ENCODE measurements around the gene ADAMTS12. TPM values are rescaled to one million over a fixed set of nuclear protein-coding genes. Genes with fewer than 3 reads are reported as not detected.

Gene ADAMTS12
- total RNA-seq, 1 experiment from 2014 or later, result 6.2 TPM

GRCh38 chr5:33827885-33828284 lies 63.9 kb downstream of the ADAMTS12 start:
- Histone ChIP-seq H2AFZ (ENCODE audit: low read length) (no peak overlapping the region), H4K91ac (ENCODE audit: insufficient read length, low read depth, low read length) (no peak overlapping the region), H3K4ac (ENCODE audit: low read depth, low read length) (no peak overlapping the region), H3K79me1 (ENCODE audit: insufficient read depth, low read depth, low read length, poor library complexity, severe bottlenecking) (no peaks in the 10 kb centered on the region), H3K27me3 (ENCODE audit: insufficient read depth, low read length) (no peaks in the 10 kb centered on the region), H3K4me2 (ENCODE audit: insufficient read depth, insufficient read length, low read length) (no peak overlapping the region), H2AK5ac (ENCODE audit: insufficient read length, low read length) (no peak overlapping the region), H3K9ac (ENCODE audit: extremely low read depth, insufficient read length, low read length) (no peak overlapping the region), H3K14ac (ENCODE audit: insufficient read depth, low read length) (no peak overlapping the region), H3K27ac (ENCODE audit: insufficient read length, low read depth, low read length) (no peak overlapping the region), H2BK5ac (ENCODE audit: insufficient read length, low read length) (no peak overlapping the region), H4K8ac (replicated peaks; ENCODE audit: insufficient read length, low read depth, low read length) (no peak overlapping the region), H3K9me3 (ENCODE audit: control insufficient read depth, low read depth, low read length) (no peaks in the 10 kb centered on the region), H3K4me1 (ENCODE audit: insufficient read depth, low read length) (peaks cover 5% of the 10 kb centered on the region), H3K18ac (ENCODE audit: insufficient read length, low read depth, low read length) (no peak overlapping the region), H2BK20ac (ENCODE audit: low read depth, low read length, poor library complexity, severe bottlenecking) (no peak overlapping the region), H3K79me2 (ENCODE audit: insufficient read depth, low read length) (no peaks in the 10 kb centered on the region), H2BK12ac (ENCODE audit: insufficient read length, low read depth, low read length) (no peak overlapping the region), H4K20me1 (ENCODE audit: control insufficient read depth, insufficient read depth, insufficient read length) (no peaks in the 10 kb centered on the region), H3K56ac (ENCODE audit: insufficient read length, low read depth, low read length) (no peak overlapping the region), H3K23me2 (ENCODE audit: insufficient read length, low read depth, low read length, poor library complexity, severe bottlenecking) (no peaks in the 10 kb centered on the region), H2BK120ac (ENCODE audit: low read depth, low read length, poor library complexity, severe bottlenecking) (no peak overlapping the region), H2BK15ac (ENCODE audit: low read depth, low read length) (no peak overlapping the region), H3K23ac (ENCODE audit: insufficient read length, low read depth, low read length) (no peak overlapping the region), H3T11ph (ENCODE audit: low read length) (no peak overlapping the region), H4K5ac (ENCODE audit: insufficient read length, low read depth, low read length) (no peak overlapping the region)
- no peak for DNase-seq
- H3K4me3 Mint-ChIP-seq, result no peak overlapping the region
- WGBS (ENCODE audit: extremely low coverage, insufficient read length, low lambda C conversion rate), result no CpG with 5 or more reads among the region's 1 CpG
- TF ChIP-seq, protein P1, sequence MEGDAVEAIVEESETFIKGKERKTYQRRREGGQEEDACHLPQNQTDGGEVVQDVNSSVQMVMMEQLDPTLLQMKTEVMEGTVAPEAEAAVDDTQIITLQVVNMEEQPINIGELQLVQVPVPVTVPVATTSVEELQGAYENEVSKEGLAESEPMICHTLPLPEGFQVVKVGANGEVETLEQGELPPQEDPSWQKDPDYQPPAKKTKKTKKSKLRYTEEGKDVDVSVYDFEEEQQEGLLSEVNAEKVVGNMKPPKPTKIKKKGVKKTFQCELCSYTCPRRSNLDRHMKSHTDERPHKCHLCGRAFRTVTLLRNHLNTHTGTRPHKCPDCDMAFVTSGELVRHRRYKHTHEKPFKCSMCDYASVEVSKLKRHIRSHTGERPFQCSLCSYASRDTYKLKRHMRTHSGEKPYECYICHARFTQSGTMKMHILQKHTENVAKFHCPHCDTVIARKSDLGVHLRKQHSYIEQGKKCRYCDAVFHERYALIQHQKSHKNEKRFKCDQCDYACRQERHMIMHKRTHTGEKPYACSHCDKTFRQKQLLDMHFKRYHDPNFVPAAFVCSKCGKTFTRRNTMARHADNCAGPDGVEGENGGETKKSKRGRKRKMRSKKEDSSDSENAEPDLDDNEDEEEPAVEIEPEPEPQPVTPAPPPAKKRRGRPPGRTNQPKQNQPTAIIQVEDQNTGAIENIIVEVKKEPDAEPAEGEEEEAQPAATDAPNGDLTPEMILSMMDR (conservative IDR thresholded peaks at IDR 0.05), result no peak
- no peaks in the 10 kb centered on the region for H3K27me3 Mint-ChIP-seq (ENCODE audit: low read depth)
- H3K27ac Mint-ChIP-seq, result no peak overlapping the region
- H3K36me3 Mint-ChIP-seq (ENCODE audit: insufficient read depth in 1 of 3, low read depth in 3 of 3), result no peaks in the 10 kb centered on the region
- H3K4me1 Mint-ChIP-seq, result peaks cover 18 to 27% of the 10 kb centered on the region in 2 experiments
- no peaks in the 10 kb centered on the region; a peak in 1 of 5 replicates for H3K9me3 Mint-ChIP-seq

Data from H9 (cell line).